HG03571 (cell line): ENCODE data around the gene VPS33A.

Experiments used
- ATAC-seq: cut with Tn5 transposase; IDR thresholded peaks from one replicate; pipeline ENCODE4 v1.9.1; 2021; ENCODE audit not compliant: unreplicated experiment

Gene VPS33A

GRCh38 chr12:122184517-122184916 is 81.8 kb downstream of the VPS33A start:
- no peak for ATAC-seq

GRCh38 chr12:122183588-122183940 is 82.7 kb downstream of the VPS33A start:
- ATAC-seq, result no peak

- no peak for ATAC-seq
Measured at GRCh38 chr12:122182887-122183587, 83.3 kb downstream of the VPS33A start, which contains the start of gene LRRC43. LRRC43 (plus strand) TSS chr12:122183123; CDS start chr12:122183145, 22 bp downstream.
